NCI-H82 (cell line): ENCODE results near the gene RERE.

Experiments used
- DNase-seq: peaks from one replicate; lab custom pipeline; 2025; lab: John Stamatoyannopoulos, UW

Gene RERE

GRCh38 chr1:8687538-8687937 lies 129.9 kb downstream of the RERE start:
- DNase-seq = peak; percentile 89

- peak; percentile 83 for DNase-seq
These were observed 130.4 kb downstream of the RERE start for GRCh38 chr1:8687039-8687438.

- no peak for DNase-seq
These were observed 132.0 kb downstream of the RERE start for GRCh38 chr1:8685463-8685862.

GRCh38 chr1:8684590-8684989 lies 132.8 kb downstream of the RERE start:
- peak; percentile 69 for DNase-seq

- no peak for DNase-seq
These were observed 134.9 kb downstream of the RERE start for GRCh38 chr1:8682573-8682972.

GRCh38 chr1:8681911-8682310 lies 135.5 kb downstream of the RERE start:
- DNase-seq = peak; percentile 96

GRCh38 chr1:8680664-8681650 lies 136.5 kb downstream of the RERE start:
- no peak for DNase-seq

GRCh38 chr1:8679929-8680663 lies 137.3 kb downstream of the RERE start:
- no peak for DNase-seq

- peak; percentile 70 for DNase-seq
These were observed 138.0 kb downstream of the RERE start for GRCh38 chr1:8679395-8679800.

GRCh38 chr1:8678673-8679394 lies 138.6 kb downstream of the RERE start:
- no peak for DNase-seq

GRCh38 chr1:8677782-8678181 lies 139.7 kb downstream of the RERE start:
- no peak for DNase-seq

GRCh38 chr1:8676813-8677212 lies 140.6 kb downstream of the RERE start:
- no peak for DNase-seq

- DNase-seq = peak; percentile 53
These were observed 141.4 kb downstream of the RERE start for GRCh38 chr1:8676072-8676471.

- DNase-seq = peak; percentile 79
These were observed 142.5 kb downstream of the RERE start for GRCh38 chr1:8674912-8675311.

GRCh38 chr1:8674481-8674880 lies 143.0 kb downstream of the RERE start:
- DNase-seq = no peak

GRCh38 chr1:8671306-8671917 lies 146.0 kb downstream of the RERE start:
- DNase-seq = peak; percentile 77

GRCh38 chr1:8670371-8670818 lies 147.0 kb downstream of the RERE start:
- DNase-seq = no peak

GRCh38 chr1:8669606-8670335 lies 147.7 kb downstream of the RERE start:
- DNase-seq = no peak

GRCh38 chr1:8667869-8668594 lies 149.4 kb downstream of the RERE start:
- no peak for DNase-seq

GRCh38 chr1:8666389-8667167 lies 150.9 kb downstream of the RERE start:
- no peak for DNase-seq
